ENCODE data around the gene CPM.
"Not testable (repeated sequence)": the region's sequence is repeated elsewhere in the genome, so short reads cannot be mapped to it uniquely, and the experiment has no call there.

CPM gene

DNA sequence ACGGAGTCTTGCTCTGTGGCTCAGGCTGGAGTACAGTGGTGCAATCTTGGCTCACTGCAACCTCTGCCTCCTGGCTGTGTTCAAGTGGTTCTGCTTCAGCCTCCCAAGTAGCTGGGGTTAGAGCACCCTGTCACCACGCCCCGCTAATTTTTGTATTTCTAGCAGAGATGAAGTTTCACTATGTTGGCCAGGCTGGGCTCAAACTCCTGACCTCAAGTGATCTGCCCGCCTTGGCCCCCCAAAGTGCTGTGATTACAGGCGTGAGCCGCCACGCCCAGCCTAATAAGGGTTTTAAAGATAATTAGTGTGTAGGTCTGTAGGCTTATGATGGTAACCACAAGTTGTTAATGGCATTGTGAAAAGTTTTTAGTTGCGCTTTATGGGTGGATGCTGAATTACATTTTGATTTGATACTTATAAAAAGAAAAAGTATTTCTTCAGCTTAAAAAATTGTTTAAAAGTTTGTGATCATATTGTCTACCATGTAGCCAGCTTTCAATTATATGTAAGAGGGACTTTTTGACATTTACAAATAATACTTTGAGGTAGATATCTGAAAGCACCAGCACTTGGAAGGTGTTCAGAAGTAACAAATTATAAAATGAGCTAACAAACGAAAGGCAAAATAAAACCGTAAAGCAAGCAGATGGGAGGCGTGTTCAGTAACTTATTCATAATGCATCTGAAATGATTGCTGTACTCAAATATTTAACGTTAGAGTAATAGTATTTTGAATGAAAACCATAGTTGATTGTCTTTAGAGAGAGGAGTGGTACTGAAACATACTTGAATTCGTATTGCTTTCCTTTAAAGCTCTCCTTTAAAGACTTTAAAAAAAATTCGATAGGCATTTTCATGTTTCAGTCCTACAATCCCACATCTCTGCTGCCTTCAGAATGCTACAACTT is 87.9 kb downstream of the CPM start:
- no peak overlapping the region for H3K4me3 ChIP-seq (ENCODE audit: low read depth, low read length)
- CTCF ChIA-PET = interaction anchor here (0.8 to 7.6 kb wide), 8 partner anchors 8 to 225 kb away, joined by 3 to 54 read pairs (median 4); no protein-coding TSS in a partner anchor
- TF ChIP-seq, protein P1, sequence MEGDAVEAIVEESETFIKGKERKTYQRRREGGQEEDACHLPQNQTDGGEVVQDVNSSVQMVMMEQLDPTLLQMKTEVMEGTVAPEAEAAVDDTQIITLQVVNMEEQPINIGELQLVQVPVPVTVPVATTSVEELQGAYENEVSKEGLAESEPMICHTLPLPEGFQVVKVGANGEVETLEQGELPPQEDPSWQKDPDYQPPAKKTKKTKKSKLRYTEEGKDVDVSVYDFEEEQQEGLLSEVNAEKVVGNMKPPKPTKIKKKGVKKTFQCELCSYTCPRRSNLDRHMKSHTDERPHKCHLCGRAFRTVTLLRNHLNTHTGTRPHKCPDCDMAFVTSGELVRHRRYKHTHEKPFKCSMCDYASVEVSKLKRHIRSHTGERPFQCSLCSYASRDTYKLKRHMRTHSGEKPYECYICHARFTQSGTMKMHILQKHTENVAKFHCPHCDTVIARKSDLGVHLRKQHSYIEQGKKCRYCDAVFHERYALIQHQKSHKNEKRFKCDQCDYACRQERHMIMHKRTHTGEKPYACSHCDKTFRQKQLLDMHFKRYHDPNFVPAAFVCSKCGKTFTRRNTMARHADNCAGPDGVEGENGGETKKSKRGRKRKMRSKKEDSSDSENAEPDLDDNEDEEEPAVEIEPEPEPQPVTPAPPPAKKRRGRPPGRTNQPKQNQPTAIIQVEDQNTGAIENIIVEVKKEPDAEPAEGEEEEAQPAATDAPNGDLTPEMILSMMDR (IDR thresholded peaks at IDR 0.05; ENCODE audit: insufficient read depth, low read length, missing control alignments) = no peak
- POLR2A ChIA-PET = no interaction called here
- DNase-seq (ENCODE audit: low read depth, low spot score) = no peak

- ChIA-PET CTCF (interaction anchor here (0.9 to 7.6 kb wide), 5 partner anchors 10 to 226 kb away, joined by 3 to 54 read pairs (median 4); no protein-coding TSS in a partner anchor), POLR2A (no interaction called here)
- no peak overlapping the region for H3K4me3 ChIP-seq (ENCODE audit: low read depth, low read length)
- TF ChIP-seq, protein P1 (IDR thresholded peaks at IDR 0.05; ENCODE audit: insufficient read depth, low read length, missing control alignments) = no peak
- no peak for DNase-seq (ENCODE audit: low read depth, low spot score)
These were observed 88.6 kb downstream of the CPM start for GRCh38 chr12:68844318-68844745.

GRCh38 chr12:68842784-68843567 is 90.0 kb downstream of the CPM start:
- no peak for DNase-seq (ENCODE audit: low read depth, low spot score)
- ChIA-PET POLR2A (no interaction called here), CTCF (interaction anchor here (1.2 to 7.6 kb wide), 3 partner anchors 11 to 227 kb away, joined by 3 to 54 read pairs (median 5); no protein-coding TSS in a partner anchor)
- H3K4me3 ChIP-seq (ENCODE audit: low read depth, low read length) = no peak overlapping the region
- TF ChIP-seq, protein P1 (IDR thresholded peaks at IDR 0.05; ENCODE audit: insufficient read depth, low read length, missing control alignments) = no peak

DNA sequence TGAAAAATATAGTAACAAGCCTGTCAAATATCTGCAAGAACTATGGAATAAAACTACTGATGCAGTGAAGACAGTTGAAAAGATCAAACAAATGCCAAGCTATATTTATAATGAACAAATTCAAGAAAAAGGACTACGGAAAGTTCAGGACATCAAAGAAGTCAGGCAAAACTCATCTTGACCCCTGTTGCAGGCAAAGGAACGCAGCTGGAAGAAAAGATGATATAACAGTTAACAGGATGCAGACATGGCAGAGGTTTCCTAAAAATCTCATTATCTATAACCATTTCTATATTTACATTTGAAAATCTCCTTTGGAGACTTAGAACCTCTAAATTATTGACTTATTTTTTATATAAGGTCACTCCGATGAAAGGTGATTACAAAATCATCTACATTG is 90.8 kb downstream of the CPM start:
- ChIA-PET POLR2A (no interaction called here), CTCF (interaction anchor here (1.2 to 7.6 kb wide), 3 partner anchors 11 to 228 kb away, joined by 3 to 54 read pairs (median 5); no protein-coding TSS in a partner anchor)
- no peak for DNase-seq (ENCODE audit: low read depth, low spot score)
- H3K4me3 ChIP-seq (ENCODE audit: low read depth, low read length) = no peak overlapping the region
- TF ChIP-seq, protein P1 (IDR thresholded peaks at IDR 0.05; ENCODE audit: insufficient read depth, low read length, missing control alignments) = no peak

DNA sequence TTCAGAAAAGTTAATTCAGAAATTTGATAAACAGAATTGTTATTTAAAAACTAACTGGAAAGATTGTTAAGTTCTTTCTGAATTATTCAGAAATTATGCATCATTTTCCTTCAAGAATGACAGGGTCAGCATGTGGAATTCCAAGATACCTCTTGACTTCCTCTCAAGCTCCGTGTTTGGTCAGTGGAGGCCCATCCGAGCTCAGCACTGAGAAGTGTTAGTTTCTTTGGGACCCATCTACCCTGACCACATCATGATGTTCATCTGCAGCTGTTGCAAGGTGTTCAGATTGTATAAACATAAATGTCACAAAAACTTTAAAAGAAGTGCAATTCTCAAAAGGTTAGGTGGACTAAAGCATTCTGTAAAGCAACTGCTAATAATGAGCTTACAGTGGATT is 91.3 kb downstream of the CPM start:
- TF ChIP-seq, protein P1 (IDR thresholded peaks at IDR 0.05; ENCODE audit: insufficient read depth, low read length, missing control alignments) = no peak
- H3K4me3 ChIP-seq (ENCODE audit: low read depth, low read length) = no peak overlapping the region
- ChIA-PET POLR2A (no interaction called here), CTCF (interaction anchor here (1.2 to 7.6 kb wide), 3 partner anchors 11 to 228 kb away, joined by 3 to 54 read pairs (median 5); no protein-coding TSS in a partner anchor)
- DNase-seq (ENCODE audit: low read depth, low spot score) = no peak

DNA sequence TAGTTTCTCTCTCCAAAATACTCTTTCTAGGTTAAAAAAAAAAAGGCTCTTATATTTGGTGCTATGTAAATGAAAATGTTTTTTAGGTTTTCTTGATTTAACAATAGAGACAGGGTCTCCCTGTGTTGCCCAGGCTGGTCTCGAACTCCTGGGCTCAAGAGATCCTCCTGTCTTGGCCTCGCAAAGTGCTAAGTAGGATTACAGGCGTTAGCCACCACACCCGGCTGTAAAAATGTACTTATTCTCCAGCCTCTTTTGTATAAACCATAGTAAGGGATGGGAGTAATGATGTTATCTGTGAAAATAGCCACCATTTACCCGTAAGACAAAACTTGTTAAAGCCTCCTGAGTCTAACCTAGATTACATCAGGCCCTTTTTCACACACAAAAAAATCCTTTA is 91.8 kb downstream of the CPM start:
- H3K4me3 ChIP-seq (ENCODE audit: low read depth, low read length); DNase-seq (ENCODE audit: low read depth, low spot score); POLR2A ChIA-PET: not testable (repeated sequence)
- CTCF ChIA-PET = interaction anchor here (1.6 to 7.6 kb wide), 2 partner anchors 10 to 229 kb away, joined by 5 to 54 read pairs; no protein-coding TSS in a partner anchor
